HEK293 (cell line): ENCODE results near the gene BBIP1.

Experiments used
- CTCF ChIA-PET: fragments of 350-600 bp; formaldehyde crosslinking; extraction: SDS; loops from one replicate; lab custom pipeline; 2021; ENCODE audit warnings: antibody characterized with exemption; lab: Yijun Ruan, JAX
- POLR2A ChIA-PET: fragments of 300-600 bp; formaldehyde crosslinking; extraction: SDS; loops from one replicate; lab custom pipeline; 2020; ENCODE audit warnings: antibody characterized with exemption, inconsistent platforms; lab: Yijun Ruan, JAX
- H3K27ac ChIP-seq: fragments of 200-500 bp; sonication (Bioruptor generic); 2 replicates; pipeline ENCODE4 v1.5.1; 2014; ENCODE audit warnings: low read depth, low read length, control low read depth, inconsistent platforms; ENCODE audit errors: extremely low read depth
- H3K36me3 ChIP-seq, 2 experiments: fragments of 200-500 bp in 1 of 2; sonication (Bioruptor generic) in 1 of 2; 1 replicate in 1 of 2; 2 replicates in 1 of 2; pipeline ENCODE4 v1.5.1; 2014 to 2017; ENCODE audit warnings: inconsistent platforms in 2 of 2, low read length in 2 of 2; ENCODE audit not compliant: control insufficient read depth in 2 of 2, insufficient read depth in 1 of 2
- H3K4me1 ChIP-seq: fragments of 200-500 bp; sonication (Bioruptor generic); 2 replicates; pipeline ENCODE4 v1.5.1; 2014; ENCODE audit warnings: mild to moderate bottlenecking, low read length, inconsistent platforms; ENCODE audit not compliant: control insufficient read depth, insufficient read depth
- H3K4me3 ChIP-seq: 2 replicates; pipeline ENCODE4 v1.5.1; 2011; ENCODE audit warnings: low read depth, mild to moderate bottlenecking, control low read depth, low read length, moderate library complexity
- H3K9me3 ChIP-seq: fragments of 200-500 bp; sonication (Bioruptor generic); 2 replicates; pipeline ENCODE4 v1.5.1; 2014; ENCODE audit warnings: low read depth, low read length, inconsistent platforms; ENCODE audit not compliant: control insufficient read depth, insufficient read depth
- KLF16 ChIP-seq: fragments of 450-650 bp; formaldehyde crosslinking; IDR thresholded peaks from 2 replicates; pipeline ENCODE4 v1.5.1; 2017; ENCODE audit warnings: missing biosample characterization, missing genetic modification characterization
- MZF1 ChIP-seq: fragments of 450-650 bp; formaldehyde crosslinking; IDR thresholded peaks from 2 replicates; pipeline ENCODE4 v1.5.1; 2017; ENCODE audit warnings: missing biosample characterization, missing genetic modification characterization, borderline replicate concordance
- OSR2 ChIP-seq: fragments of 450-650 bp; formaldehyde crosslinking; IDR thresholded peaks from 2 replicates; pipeline ENCODE4 v1.5.1; 2016; ENCODE audit warnings: missing biosample characterization, missing genetic modification characterization
- OVOL3 ChIP-seq: fragments of 450-650 bp; formaldehyde crosslinking; IDR thresholded peaks from 2 replicates; pipeline ENCODE4 v1.5.1; 2016; ENCODE audit warnings: missing biosample characterization, missing genetic modification characterization
- PATZ1 ChIP-seq: fragments of 450-650 bp; formaldehyde crosslinking; IDR thresholded peaks from 2 replicates; pipeline ENCODE4 v1.5.1; 2016; ENCODE audit warnings: missing biosample characterization, missing genetic modification characterization
- PRDM10 ChIP-seq: fragments of 450-650 bp; formaldehyde crosslinking; IDR thresholded peaks from 2 replicates; pipeline ENCODE4 v1.5.1; 2016; ENCODE audit warnings: missing biosample characterization, missing genetic modification characterization
- ZBTB21 ChIP-seq: fragments of 450-650 bp; formaldehyde crosslinking; IDR thresholded peaks from 2 replicates; pipeline ENCODE4 v1.5.1; 2017; ENCODE audit warnings: missing biosample characterization, missing genetic modification characterization
- ZNF169 ChIP-seq: fragments of 450-650 bp; formaldehyde crosslinking; IDR thresholded peaks from 2 replicates; pipeline ENCODE4 v1.5.1; 2016; ENCODE audit warnings: missing biosample characterization, missing genetic modification characterization
- ZNF354C ChIP-seq: fragments of 450-650 bp; formaldehyde crosslinking; IDR thresholded peaks from 2 replicates; pipeline ENCODE4 v1.5.1; 2016; ENCODE audit warnings: missing biosample characterization, missing genetic modification characterization, low read depth, borderline replicate concordance
- ZNF521 ChIP-seq: fragments of 450-650 bp; formaldehyde crosslinking; IDR thresholded peaks from 2 replicates; pipeline ENCODE4 v1.5.1; 2017; ENCODE audit warnings: missing biosample characterization, mild to moderate bottlenecking, missing genetic modification characterization
- ZNF629 ChIP-seq: fragments of 450-650 bp; formaldehyde crosslinking; IDR thresholded peaks from 2 replicates; pipeline ENCODE4 v1.5.1; 2017; ENCODE audit warnings: missing biosample characterization, missing genetic modification characterization
- TF ChIP-seq, protein P1 (sequence below): fragments of 450-650 bp; formaldehyde crosslinking; IDR thresholded peaks from 2 replicates; pipeline ENCODE4 v1.5.1; 2017; ENCODE audit warnings: missing biosample characterization, missing genetic modification characterization
- TF ChIP-seq, protein P2 (sequence below): fragments of 450-650 bp; formaldehyde crosslinking; IDR thresholded peaks from 2 replicates; pipeline ENCODE4 v1.5.1; 2016; ENCODE audit warnings: missing biosample characterization, missing genetic modification characterization, low read depth
- TF ChIP-seq, protein P3 (sequence below): fragments of 450-650 bp; formaldehyde crosslinking; IDR thresholded peaks from 2 replicates; pipeline ENCODE4 v1.5.1; 2016; ENCODE audit warnings: missing biosample characterization, missing genetic modification characterization

The BBIP1 gene

GRCh38 chr10:110914431-110914830, 4.5 kb downstream of the BBIP1 start:
- Histone ChIP-seq H3K27ac (no peak overlapping the region), H3K4me3 (no peak overlapping the region), H3K9me3 (no peaks in the 10 kb centered on the region), H3K36me3 (no peaks in the 10 kb centered on the region), H3K4me1 (peaks cover 17% of the 10 kb centered on the region)
- POLR2A ChIA-PET: no interaction called here
- TF ChIP-seq ZBTB21 (peak; percentile 75), ZNF629 (tag by site-specific recombination) (peak; percentile 71), OSR2 (tag by site-specific recombination) (no peak), ZNF521 (no peak), PRDM10 (tag by site-specific recombination) (0 out of 2 replicates have a peak, but pooled peaks have one; percentile 6), ZNF169 (tag by site-specific recombination) (no peak), KLF16 (tag by site-specific recombination) (no peak)
- TF ChIP-seq, protein P1, sequence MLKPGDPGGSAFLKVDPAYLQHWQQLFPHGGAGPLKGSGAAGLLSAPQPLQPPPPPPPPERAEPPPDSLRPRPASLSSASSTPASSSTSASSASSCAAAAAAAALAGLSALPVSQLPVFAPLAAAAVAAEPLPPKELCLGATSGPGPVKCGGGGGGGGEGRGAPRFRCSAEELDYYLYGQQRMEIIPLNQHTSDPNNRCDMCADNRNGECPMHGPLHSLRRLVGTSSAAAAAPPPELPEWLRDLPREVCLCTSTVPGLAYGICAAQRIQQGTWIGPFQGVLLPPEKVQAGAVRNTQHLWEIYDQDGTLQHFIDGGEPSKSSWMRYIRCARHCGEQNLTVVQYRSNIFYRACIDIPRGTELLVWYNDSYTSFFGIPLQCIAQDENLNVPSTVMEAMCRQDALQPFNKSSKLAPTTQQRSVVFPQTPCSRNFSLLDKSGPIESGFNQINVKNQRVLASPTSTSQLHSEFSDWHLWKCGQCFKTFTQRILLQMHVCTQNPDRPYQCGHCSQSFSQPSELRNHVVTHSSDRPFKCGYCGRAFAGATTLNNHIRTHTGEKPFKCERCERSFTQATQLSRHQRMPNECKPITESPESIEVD (tag by site-specific recombination): peak; percentile 25; the same call in 1 of the 2 replicates
- TF ChIP-seq, protein P2, sequence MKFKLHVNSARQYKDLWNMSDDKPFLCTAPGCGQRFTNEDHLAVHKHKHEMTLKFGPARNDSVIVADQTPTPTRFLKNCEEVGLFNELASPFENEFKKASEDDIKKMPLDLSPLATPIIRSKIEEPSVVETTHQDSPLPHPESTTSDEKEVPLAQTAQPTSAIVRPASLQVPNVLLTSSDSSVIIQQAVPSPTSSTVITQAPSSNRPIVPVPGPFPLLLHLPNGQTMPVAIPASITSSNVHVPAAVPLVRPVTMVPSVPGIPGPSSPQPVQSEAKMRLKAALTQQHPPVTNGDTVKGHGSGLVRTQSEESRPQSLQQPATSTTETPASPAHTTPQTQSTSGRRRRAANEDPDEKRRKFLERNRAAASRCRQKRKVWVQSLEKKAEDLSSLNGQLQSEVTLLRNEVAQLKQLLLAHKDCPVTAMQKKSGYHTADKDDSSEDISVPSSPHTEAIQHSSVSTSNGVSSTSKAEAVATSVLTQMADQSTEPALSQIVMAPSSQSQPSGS: peak; percentile 84
- CTCF ChIA-PET: interaction anchor here (1.4 kb wide), 1 partner anchor 1201 kb away, joined by 3 read pairs; no protein-coding TSS in a partner anchor

DNA sequence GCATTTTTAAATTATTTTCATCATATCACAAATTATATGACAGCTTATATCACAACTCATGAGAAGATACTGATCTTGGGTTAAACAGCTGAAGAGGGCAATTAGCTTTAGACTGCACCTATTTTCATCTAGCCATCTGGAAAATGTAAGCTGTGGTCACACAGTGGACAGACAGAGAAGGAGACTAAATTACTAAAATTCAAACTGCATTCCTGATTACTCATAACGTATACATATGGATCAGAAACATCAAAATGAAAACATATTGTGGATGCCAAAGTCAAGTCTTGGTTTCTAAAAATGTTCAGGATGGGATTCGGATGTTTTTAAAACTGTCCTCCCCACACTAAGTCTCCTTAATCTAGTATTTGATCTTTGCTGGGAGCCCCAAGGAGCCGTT, 6.6 kb downstream of the BBIP1 start:
- no peaks in the 10 kb centered on the region for H3K9me3 ChIP-seq
- ChIA-PET CTCF (interaction anchor here (0.5 to 0.7 kb wide), 5 partner anchors 16 to 302 kb away, joined by 3 to 5 read pairs (median 3); no protein-coding TSS in a partner anchor), POLR2A (no interaction called here)
- peaks cover 12% of the 10 kb centered on the region for H3K4me1 ChIP-seq
- H3K27ac ChIP-seq: no peak overlapping the region
- no peaks in the 10 kb centered on the region; a peak in 1 of 3 replicates for H3K36me3 ChIP-seq
- no peak for TF ChIP-seq PATZ1
- no peak for TF ChIP-seq MZF1 (tag by site-specific recombination)
- no peak for TF ChIP-seq OVOL3 (tag by site-specific recombination)
- H3K4me3 ChIP-seq: no peak overlapping the region

- no peaks in the 10 kb centered on the region; the same call in 1 of the 2 replicates for H3K4me1 ChIP-seq
- H3K9me3 ChIP-seq: no peaks in the 10 kb centered on the region
- POLR2A ChIA-PET: interaction anchor here (2.1 kb wide), 1 partner anchor 9 kb away, joined by 8 read pairs; the partner anchor contains the start of genes BBIP1 and SHOC2
- TF ChIP-seq, protein P2: 0 out of 2 replicates have a peak, but pooled peaks have one; percentile 4
- TF ChIP-seq ZNF354C: no peak
- TF ChIP-seq, protein P3, sequence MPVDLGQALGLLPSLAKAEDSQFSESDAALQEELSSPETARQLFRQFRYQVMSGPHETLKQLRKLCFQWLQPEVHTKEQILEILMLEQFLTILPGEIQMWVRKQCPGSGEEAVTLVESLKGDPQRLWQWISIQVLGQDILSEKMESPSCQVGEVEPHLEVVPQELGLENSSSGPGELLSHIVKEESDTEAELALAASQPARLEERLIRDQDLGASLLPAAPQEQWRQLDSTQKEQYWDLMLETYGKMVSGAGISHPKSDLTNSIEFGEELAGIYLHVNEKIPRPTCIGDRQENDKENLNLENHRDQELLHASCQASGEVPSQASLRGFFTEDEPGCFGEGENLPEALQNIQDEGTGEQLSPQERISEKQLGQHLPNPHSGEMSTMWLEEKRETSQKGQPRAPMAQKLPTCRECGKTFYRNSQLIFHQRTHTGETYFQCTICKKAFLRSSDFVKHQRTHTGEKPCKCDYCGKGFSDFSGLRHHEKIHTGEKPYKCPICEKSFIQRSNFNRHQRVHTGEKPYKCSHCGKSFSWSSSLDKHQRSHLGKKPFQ (tag by site-specific recombination): peak; percentile 93
- H3K36me3 ChIP-seq: peaks cover 3 to 4% of the 10 kb centered on the region in 2 experiments; a peak in 2 of 3 replicates
- H3K27ac ChIP-seq: no peak overlapping the region
- no peak overlapping the region for H3K4me3 ChIP-seq
- CTCF ChIA-PET: interaction anchor here (0.6 to 2.6 kb wide), 4 partner anchors 17 to 1231 kb away, joined by 3 to 10 read pairs (median 3); no protein-coding TSS in a partner anchor
These were observed 8.8 kb downstream of the BBIP1 start for GRCh38 chr10:110910138-110910537.
